Ascending aorta (tissue), 2 donors: ENCODE measurements around the gene MAB21L4. TPM values are rescaled to one million over a fixed set of nuclear protein-coding genes. Genes with fewer than 3 reads are reported as not detected.

Experiments used
- DNase-seq, 2 donors: peaks; one replicate each; pipeline ENCODE4 v3.0.0-alpha.2; 2019; ENCODE audit warnings: low spot score in 2 of 2
- H3K27ac ChIP-seq, 2 donors: fragments of 200-600 bp; sonication (generic); one replicate each; pipeline ENCODE4 v1.5.1; 2016 to 2017; ENCODE audit warnings: mild to moderate bottlenecking in 1 of 2
- H3K27me3 ChIP-seq: fragments of 200-600 bp; sonication (generic); one replicate; pipeline ENCODE4 v1.5.1; 2017
- H3K36me3 ChIP-seq, 2 donors: fragments of 200-600 bp; sonication (generic); one replicate each; pipeline ENCODE4 v1.5.1; 2016
- H3K4me1 ChIP-seq, 2 donors: fragments of 200-600 bp; sonication (generic); one replicate each; pipeline ENCODE4 v1.5.1; 2016 to 2017; ENCODE audit warnings: mild to moderate bottlenecking in 1 of 2
- H3K4me3 ChIP-seq, 2 donors: fragments of 200-600 bp; sonication (generic); one replicate each; pipeline ENCODE4 v1.5.1; 2016 to 2017; ENCODE audit warnings: mild to moderate bottlenecking in 1 of 2
- H3K9me3 ChIP-seq, 2 donors: fragments of 200-600 bp; sonication (generic); one replicate each; pipeline ENCODE4 v1.5.1; 2016
- intact Hi-C: fragments of 100-400 bp; cut with DNase I; formaldehyde crosslinking; loops from one replicate; pipeline ENCODE4 v1.15.1; 2023
- total RNA-seq: library from RNA; depleted of rRNA; stranded (reverse); fragments of >200 nt; gene quantifications from one replicate; pipeline ENCODE4 v1.1.0, GENCODE V29; 2016
- TF ChIP-seq, protein P1 (sequence below), 3 experiments: fragments of 200-600 bp in 2 of 3; fragments of 450-650 bp in 1 of 3; sonication (generic) in 2 of 3; IDR thresholded peaks; one replicate each; pipeline ENCODE4 v1.5.1; 2016 to 2019; ENCODE audit warnings: antibody characterized with exemption in 3 of 3, mild to moderate bottlenecking in 1 of 3, moderate library complexity in 1 of 3

Gene MAB21L4
- total RNA-seq, 1 donor from 2014 or later = not detected

DNA sequence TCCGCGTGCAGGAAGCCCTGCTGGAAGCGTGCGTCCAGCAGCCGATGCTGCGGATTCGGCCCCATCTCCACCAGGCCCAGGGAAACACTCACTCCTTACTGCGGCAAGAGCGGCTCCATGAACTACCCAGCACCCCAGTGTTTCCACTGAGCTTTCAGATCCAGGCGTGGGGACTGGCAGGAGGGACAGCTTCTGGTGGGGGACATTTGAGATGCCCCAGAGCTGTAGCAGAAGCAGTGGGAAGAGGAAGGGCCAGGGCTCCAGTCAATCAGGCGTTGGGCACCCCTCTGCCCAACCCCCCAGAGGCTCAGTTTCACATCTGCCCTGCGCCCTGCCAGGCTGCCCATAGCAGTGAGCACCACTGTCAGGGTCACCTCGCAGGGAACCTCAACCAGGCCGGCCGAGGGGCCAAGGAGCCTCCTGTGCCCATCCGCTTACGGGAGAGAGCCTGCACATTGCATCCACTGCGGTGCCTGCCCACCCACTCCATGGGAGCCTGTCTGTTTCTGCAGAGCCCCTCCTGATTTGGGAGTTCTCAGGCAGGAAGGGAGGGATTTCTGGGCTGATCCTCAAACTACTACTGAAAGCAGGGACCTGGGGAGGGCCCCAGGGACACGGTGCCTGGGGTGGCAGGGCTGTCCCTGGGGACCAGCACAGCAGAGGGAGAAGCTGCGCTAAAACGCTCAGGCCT, 22.7 kb downstream of the MAB21L4 start:
- no peaks in the 10 kb centered on the region for H3K4me1 ChIP-seq
- H3K9me3 ChIP-seq = no peaks in the 10 kb centered on the region
- no peak overlapping the region for H3K27ac ChIP-seq
- no peak overlapping the region for H3K4me3 ChIP-seq
- DNase-seq = no peak
- intact Hi-C loops = no loop called here
- H3K27me3 ChIP-seq = no peaks in the 10 kb centered on the region
- TF ChIP-seq, protein P1, sequence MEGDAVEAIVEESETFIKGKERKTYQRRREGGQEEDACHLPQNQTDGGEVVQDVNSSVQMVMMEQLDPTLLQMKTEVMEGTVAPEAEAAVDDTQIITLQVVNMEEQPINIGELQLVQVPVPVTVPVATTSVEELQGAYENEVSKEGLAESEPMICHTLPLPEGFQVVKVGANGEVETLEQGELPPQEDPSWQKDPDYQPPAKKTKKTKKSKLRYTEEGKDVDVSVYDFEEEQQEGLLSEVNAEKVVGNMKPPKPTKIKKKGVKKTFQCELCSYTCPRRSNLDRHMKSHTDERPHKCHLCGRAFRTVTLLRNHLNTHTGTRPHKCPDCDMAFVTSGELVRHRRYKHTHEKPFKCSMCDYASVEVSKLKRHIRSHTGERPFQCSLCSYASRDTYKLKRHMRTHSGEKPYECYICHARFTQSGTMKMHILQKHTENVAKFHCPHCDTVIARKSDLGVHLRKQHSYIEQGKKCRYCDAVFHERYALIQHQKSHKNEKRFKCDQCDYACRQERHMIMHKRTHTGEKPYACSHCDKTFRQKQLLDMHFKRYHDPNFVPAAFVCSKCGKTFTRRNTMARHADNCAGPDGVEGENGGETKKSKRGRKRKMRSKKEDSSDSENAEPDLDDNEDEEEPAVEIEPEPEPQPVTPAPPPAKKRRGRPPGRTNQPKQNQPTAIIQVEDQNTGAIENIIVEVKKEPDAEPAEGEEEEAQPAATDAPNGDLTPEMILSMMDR (IDR thresholded peaks at IDR 0.05) = no peak
- no peaks in the 10 kb centered on the region for H3K36me3 ChIP-seq

DNA sequence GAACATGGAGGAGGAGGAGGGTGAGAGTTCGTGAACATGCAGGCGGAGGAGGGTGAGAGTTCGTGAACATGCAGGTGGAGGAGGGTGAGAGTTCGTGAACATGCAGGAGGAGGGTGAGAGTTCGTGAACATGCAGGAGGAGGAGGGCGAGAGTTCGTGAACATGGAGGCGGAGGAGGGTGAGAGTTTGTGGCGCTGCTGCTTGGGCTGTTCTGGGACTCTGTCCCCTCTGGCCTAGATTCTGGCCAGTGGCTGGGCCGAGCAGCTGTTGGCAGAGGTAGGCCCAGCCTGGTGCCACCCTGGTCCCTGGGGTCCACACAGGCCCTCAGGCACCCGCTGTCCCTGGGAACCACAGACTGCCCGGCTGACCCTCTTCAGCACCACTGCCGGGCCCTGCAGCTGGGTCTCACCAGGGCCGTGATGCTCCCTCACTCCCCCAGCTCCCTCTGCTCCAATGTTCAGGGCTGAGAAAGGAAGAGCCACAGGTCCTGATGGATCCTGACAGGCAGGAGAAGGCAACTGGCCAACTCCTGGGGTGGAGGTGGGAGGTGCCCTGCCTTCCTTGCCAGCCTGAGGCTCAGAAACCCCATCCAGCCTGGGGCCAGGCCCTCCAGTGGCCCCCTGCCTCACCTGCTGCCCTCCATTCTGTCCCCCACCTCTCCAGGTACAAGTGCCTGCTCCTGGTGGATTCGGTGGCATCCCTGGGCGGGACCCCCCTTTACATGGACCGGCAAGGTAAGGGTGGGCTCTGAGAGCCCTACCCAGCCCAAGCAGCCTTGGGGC, 23.4 kb downstream of the MAB21L4 start:
- intact Hi-C loops = no loop called here
- no peak overlapping the region for H3K27ac ChIP-seq

DNA sequence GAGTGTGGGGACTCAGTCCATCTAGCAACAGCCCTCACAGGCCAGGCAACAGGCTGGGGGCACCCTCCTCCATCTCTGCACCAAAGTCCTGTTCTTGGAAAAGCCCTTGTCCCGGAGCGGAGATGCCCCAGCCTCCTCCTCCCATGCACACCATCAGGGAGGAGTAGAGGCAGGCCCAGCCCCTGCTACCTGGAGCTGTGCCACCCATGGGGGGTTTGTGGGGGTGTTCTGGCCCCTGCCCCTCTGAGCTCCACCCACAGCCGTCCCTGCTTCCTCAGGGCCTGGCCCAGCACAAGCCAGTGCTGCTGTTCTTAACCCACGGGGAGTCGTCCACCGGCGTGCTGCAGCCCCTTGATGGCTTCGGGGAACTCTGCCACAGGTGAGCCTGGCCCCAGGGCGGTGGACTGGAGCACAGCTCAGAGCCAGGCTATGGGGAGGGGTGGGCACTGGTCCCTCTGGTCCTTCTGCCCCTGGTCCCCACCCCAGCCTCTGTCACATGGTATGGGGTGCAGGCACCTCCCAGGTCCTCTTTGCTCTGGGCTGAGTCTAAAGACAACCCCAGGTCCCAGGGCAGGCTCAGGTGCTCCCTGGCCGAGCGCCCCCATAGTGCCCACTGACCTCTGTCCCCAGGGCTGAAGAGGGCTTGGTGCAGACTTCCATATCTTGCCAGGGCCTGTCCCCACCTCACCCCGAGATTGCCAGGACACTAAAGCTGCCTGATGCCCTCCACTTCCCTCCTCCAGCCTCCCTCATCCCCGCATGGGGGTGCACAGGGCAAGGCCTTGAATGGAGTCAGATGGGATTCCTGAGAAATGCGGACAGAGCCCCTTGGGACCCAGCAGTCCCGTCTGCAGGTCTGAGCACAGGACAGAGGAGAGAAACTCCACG, 24.6 kb downstream of the MAB21L4 start:
- intact Hi-C loops = no loop called here
- H3K9me3 ChIP-seq = no peaks in the 10 kb centered on the region
- TF ChIP-seq, protein P1 (IDR thresholded peaks at IDR 0.05) = no peak
- H3K27ac ChIP-seq = no peak overlapping the region
- H3K4me3 ChIP-seq = no peak overlapping the region
- H3K27me3 ChIP-seq = no peaks in the 10 kb centered on the region
- no peaks in the 10 kb centered on the region for H3K4me1 ChIP-seq
- DNase-seq = peak in 1 of 2 donors; percentile 1
- H3K36me3 ChIP-seq = no peaks in the 10 kb centered on the region

More for the DNA sequence above, 23.4 kb downstream of the MAB21L4 start:
- Histone ChIP-seq H3K27me3 (no peaks in the 10 kb centered on the region), H3K36me3 (no peaks in the 10 kb centered on the region), H3K9me3 (no peaks in the 10 kb centered on the region), H3K4me1 (no peaks in the 10 kb centered on the region), H3K4me3 (no peak overlapping the region)
- no peak for DNase-seq
- TF ChIP-seq, protein P1 (IDR thresholded peaks at IDR 0.05) = no peak

DNA sequence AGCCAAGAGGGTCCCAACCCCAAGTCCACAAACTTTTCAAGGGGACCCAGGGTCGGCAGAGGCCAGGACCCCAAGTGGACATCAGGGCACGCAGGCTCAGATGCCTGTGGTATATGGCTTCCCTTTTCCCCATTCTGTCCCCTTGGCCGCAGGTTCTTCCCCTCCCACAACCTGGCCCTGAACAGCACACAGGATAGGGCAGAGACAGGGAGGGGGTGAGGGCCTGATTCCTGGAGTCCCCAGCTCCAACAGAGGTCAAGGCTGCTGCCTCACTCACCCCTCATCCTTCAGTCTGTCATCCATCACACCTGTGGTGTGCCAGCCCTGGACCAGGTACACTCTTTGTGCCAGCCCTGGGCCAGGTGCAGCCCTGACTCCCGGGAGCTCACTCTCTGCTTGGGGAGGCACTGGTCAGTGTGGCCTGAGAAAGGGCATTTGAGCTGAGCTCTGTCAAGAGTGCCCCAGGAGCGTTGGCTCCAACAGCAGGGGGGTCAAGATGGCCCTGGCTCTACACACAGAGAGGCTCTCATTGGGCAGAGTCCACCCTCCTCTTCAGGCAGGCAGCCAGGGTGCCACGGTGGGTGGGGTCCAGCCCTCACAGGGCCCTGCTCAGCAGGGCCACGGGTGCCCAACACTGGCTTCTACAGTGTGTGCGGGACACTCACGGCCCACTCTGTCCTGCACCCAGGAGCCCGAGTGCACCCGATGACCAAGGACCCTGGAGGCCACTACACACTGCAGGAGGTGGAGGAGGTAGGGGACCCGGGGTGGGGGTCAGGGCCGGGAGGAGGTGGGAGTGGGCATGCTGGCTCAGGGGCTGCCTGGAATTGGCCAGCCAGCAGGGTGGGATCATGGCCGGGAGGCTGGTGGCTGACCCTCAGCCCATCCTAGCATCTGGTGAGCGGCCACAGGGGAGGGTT, 25.7 kb downstream of the MAB21L4 start:
- peak in 1 of 2 donors; percentile 4 for DNase-seq
- no peak overlapping the region for H3K27ac ChIP-seq
- no peaks in the 10 kb centered on the region for H3K9me3 ChIP-seq
- no peak overlapping the region for H3K4me3 ChIP-seq
- H3K4me1 ChIP-seq = no peaks in the 10 kb centered on the region
- H3K27me3 ChIP-seq = no peaks in the 10 kb centered on the region
- intact Hi-C loops = no loop called here
- TF ChIP-seq, protein P1 (IDR thresholded peaks at IDR 0.05) = no peak
- no peaks in the 10 kb centered on the region for H3K36me3 ChIP-seq
